HG03139 (cell line): Measurements from ENCODE around the gene SPINDOC.
"Not testable (repeated sequence)": the region's sequence is repeated elsewhere in the genome, so short reads cannot be mapped to it uniquely, and the experiment has no call there.

Source experiments
- ATAC-seq: cut with Tn5 transposase; IDR thresholded peaks from one replicate; pipeline ENCODE4 v1.9.1; 2021; ENCODE audit not compliant: unreplicated experiment

SPINDOC gene

DNA sequence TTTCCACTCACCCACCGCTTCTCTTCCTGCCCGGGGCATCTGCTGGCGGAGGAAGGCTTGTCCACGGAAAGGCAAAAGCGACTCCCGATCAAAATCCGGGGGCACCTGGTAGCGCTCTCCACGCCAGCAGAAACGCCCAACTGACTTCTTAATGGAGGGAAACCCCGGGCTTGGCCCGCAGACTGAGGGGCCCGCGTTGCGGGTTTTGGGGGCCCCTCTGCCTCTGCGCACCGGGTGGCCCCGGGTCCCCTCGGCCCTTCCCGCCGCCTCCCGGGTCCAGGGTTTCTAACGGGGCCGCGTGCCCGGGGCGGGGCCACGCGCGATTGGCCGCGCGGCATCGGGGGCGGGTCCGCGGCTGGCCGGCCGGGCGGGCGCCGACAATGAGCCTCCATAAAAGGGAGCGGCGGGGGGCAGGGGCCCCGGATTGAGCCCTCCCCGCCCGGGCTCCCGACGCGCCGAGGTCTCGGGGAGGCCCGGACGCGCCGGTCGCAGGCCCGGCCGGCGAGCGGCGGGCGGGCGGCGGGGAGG is at the start of gene SPINDOC:
SPINDOC (plus strand) TSS at position 422 of the 528 bp plus-strand sequence. CDS start 231 bp downstream, outside the sequence.
- ATAC-seq, result peak; percentile 76

DNA sequence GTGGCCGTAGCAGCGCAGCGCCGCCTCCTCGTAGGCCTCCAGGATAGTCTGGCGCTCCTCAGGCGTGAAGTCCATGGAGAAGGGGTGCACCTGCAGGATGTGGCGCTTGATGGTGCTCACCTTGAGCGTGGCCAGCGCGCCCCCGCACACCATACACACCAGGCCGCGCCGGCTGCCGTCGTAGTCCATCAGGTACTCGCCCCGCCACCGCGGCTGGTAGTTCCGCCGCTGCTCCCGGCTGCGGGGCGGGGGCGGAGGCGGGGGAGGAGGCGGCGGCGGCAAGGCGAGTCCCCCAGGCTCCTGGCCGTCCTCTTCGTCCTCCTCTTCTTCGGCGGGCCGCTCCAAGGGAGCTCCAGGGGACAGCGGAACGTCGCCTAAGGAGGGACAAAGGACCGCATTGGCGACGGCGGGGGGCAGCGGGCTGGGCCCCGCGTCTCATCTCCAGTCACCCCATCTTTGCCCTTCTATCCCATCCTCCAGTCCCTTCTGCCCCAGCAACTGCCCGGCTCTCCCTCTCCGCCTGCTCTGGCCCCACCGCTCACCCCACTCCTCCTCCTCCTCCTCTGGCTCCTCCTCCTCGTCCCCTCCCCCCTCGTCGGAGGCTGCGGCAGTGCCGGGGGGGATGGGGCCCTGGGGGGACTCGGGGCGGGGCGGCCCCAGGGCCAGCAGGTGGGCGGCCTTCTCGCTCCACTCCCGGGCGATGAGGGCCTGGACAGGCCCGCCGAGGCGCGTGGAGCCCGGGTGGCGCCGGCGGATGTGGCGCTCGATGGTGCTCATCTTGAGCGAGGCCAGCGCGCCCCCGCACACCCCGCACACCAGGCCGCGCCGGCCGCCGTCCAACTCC is 49.5 kb upstream of the SPINDOC start:
- no peak for ATAC-seq

- no peak for ATAC-seq
Observed at GRCh38 chr11:63764340-63764678, 48.9 kb upstream of the SPINDOC start.

GRCh38 chr11:63764679-63765647 is 48.3 kb upstream of the SPINDOC start:
- no peak for ATAC-seq

- no peak for ATAC-seq
Observed at GRCh38 chr11:63765688-63766241, 47.5 kb upstream of the SPINDOC start.

- ATAC-seq, result no peak
Observed at GRCh38 chr11:63766531-63767235, 46.6 kb upstream of the SPINDOC start.

- ATAC-seq, result no peak
Observed at GRCh38 chr11:63767267-63767564, 46.0 kb upstream of the SPINDOC start.

DNA sequence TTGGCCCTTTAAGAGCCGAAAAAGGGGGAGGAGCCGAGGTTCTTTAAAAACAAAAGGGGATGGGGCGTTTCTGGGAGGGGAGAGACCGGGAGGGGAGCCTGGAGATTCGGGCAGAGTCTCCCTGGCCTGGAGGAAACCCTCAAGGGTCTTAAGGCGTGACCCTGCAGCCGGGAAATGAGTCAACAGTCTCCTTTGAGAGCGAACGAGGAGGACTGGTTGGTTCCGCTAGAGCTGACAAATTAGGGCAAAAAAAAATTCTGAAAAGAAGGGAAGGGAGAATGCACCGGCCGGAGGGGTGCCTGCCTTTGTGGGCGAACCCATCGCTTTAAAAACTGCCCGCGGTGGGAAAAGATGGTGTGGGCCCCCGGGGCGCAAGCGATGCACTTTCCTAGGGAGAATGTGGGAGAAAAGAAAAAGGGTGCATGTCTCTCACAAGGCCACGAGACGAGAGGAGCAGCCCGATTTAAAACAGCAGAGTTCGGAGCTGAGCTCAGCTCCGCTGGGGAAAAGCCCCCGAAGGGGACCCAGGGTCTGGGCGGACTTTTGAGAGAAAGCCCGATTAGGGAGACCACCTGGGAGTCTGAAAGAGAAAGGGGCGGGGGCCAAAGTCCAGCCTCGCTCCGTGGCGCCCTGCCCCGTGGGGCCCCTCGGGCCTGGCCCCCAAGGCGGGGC is 45.6 kb upstream of the SPINDOC start:
- ATAC-seq, result no peak

GRCh38 chr11:63768237-63769041 is 44.8 kb upstream of the SPINDOC start, which contains the start of gene ZFTA:
Gene ZFTA (minus strand): TSS chr11:63768775. CDS start chr11:63768622, 153 bp downstream.
- no peak for ATAC-seq

DNA sequence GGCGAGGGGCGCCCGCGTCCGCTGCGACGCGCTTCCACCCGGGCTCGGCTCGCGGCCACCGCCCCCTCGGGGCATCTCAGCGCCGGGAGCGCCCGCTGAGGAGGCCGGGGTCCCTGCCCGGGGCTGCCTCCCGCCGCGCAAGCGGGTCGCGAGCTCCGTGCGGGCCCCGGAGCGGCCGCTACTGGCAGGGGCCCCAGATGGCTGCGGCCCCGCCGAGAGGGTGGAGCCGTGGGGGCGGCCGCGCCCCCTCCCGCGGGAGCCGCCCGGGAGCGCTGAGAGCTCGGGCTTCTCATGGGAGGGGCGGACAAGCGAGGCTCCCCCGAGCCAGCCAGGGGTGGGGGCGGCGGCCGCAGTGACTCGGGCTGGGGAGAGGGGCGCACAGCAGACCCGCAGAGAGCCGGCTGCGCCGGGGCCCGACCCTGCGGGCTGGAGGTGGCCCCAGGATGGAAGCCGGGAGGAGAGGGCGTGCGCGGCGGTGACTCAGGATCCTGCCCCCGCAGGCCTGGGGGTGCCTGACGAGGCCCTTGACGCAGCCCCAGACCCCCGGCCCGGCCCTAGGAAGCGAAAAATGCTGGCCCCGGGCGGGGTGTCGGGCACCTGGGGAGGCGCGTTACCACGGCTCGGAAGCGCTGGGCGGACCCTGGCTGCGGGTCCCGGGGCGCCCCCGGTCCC is 44.1 kb upstream of the SPINDOC start:
- ATAC-seq, result no peak

- ATAC-seq, result no peak
Observed at GRCh38 chr11:63769714-63770455, 43.4 kb upstream of the SPINDOC start.

- no peak for ATAC-seq
Observed at GRCh38 chr11:63770763-63771162, 42.5 kb upstream of the SPINDOC start.

DNA sequence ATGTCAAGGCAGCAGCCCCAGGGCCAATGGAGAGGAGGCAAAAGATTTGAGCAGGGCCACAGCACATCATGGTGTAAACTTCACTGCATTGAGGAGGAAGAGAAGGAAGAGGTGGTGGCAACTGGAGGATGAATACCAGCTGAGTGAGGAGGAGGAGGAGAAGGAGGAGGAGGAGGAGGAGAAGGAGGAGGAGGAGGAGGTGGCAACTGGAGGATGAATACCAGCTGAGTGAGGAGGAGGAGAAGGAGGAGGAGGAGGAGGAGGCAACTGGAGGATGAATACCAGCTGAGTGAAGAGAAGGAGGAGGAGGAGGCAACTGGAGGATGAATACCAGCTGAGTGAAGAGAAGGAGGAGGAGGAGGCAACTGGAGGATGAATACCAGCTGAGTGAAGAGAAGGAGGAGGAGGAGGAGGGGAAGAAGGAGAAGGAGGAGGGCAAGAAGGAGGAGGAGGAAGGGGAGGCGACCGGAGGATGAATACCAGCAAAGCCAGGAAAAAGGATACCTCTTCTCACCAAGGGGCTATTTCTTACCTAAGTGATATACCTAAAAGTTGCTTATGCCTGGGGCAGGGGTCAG is 41.4 kb upstream of the SPINDOC start:
- not testable (repeated sequence) for ATAC-seq

- no peak for ATAC-seq
Observed at GRCh38 chr11:63775191-63775590, 38.1 kb upstream of the SPINDOC start.

DNA sequence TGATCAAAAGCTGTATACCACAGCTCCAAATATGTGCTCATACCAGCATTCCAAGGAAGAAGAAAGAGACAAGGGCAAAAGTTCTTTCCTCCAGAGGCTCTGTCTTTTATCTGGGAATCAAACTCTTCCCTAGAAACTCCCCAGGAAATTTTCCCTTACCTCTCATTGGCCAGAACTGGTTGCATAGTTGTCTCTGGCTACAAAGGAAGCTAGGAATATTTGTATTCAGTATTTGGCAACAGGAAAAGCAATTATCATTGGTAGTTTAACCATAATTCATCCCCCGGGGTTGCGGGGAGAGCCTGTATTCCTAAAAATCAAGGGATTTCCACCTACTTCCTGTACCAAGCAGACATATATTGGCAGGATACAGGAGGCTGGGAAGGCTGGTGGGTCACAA is 34.2 kb upstream of the SPINDOC start:
- no peak for ATAC-seq

- ATAC-seq, result no peak
Observed at GRCh38 chr11:63782749-63783148, 30.5 kb upstream of the SPINDOC start.

DNA sequence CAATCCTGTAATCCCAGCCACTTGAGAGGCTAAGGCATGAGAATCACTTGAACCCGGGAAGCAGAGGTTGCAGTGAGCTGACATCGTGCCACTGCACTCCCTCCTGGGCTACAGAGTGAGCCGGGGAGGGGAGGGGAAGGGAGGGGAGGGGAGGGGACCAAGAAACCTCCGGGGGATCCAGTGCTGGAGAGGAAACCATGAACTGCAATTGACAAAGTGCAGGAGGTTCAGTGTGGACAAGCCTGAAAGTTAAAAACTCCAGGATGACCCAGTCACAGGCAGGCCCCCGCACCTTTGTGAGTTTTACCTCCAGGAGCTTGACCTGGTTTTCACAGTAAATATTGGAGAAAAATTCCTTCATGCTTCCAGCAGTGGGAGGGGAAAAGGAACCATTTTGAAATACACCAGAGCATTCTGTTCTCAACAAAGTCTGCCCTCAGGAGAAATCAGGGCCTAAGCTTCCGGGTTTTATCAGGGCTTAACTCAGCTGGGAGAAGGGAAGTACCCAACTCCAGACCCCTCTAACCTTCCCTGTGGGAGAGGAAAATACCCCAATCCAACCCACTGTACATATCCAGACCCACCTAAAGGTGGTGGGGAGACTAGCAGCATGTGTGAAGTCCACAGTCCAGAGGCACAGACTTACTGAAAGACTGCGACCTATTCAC is 29.2 kb upstream of the SPINDOC start:
- no peak for ATAC-seq
